Hematopoietic multipotent progenitor cell treated with erythropoietin and hydrocortisone succinate and interleukin-3 and kit ligand, for 4 days (in vitro differentiated cells): Measurements from ENCODE around the gene DDX19B.

Source experiments
- DNase-seq: peaks from one replicate; pipeline ENCODE4 v3.0.0-alpha.2; 2015

The DDX19B gene

GRCh38 chr16:70364399-70364798, 65.4 kb downstream of the DDX19B start:
- no peak for DNase-seq

GRCh38 chr16:70370145-70370544, 71.2 kb downstream of the DDX19B start:
- peak; percentile 48 for DNase-seq

- DNase-seq = no peak
Observed at GRCh38 chr16:70370924-70371323, 71.9 kb downstream of the DDX19B start.

- no peak for DNase-seq
Observed at GRCh38 chr16:70372921-70373728, 74.1 kb downstream of the DDX19B start.

GRCh38 chr16:70374213-70374612, 75.2 kb downstream of the DDX19B start:
- no peak for DNase-seq

GRCh38 chr16:70375636-70376611, 76.9 kb downstream of the DDX19B start:
- no peak for DNase-seq

- no peak for DNase-seq
Observed at GRCh38 chr16:70377782-70378181, 78.8 kb downstream of the DDX19B start.

GRCh38 chr16:70378869-70379493, 80.0 kb downstream of the DDX19B start:
- DNase-seq = peak; percentile 35

GRCh38 chr16:70380248-70380918, 81.4 kb downstream of the DDX19B start:
- peak; percentile 74 for DNase-seq

- peak; percentile 99 for DNase-seq
Observed at GRCh38 chr16:70380919-70381603, 82.1 kb downstream of the DDX19B start.

GRCh38 chr16:70381604-70382342, 82.8 kb downstream of the DDX19B start:
- DNase-seq = no peak

GRCh38 chr16:70383421-70383960, 84.5 kb downstream of the DDX19B start:
- DNase-seq = no peak
